SK-N-SH (cell line): ENCODE results near the gene LSR. TPM values are rescaled to one million over a fixed set of nuclear protein-coding genes. Genes with fewer than 3 reads are reported as not detected.

ENCODE experiments used
- CTCF ChIA-PET: fragments of 300-600, 350-600 bp; formaldehyde crosslinking; extraction: SDS; loops from one replicate; lab custom pipeline; 2021; lab: Yijun Ruan, JAX
- POLR2A ChIA-PET: fragments of 350-600 bp; sonication (Branson Sonifier 250); formaldehyde crosslinking; extraction: SDS; loops from one replicate; lab custom pipeline; 2020; ENCODE audit warnings: antibody characterized with exemption, inconsistent platforms; lab: Yijun Ruan, JAX
- DNase-seq: peaks from one replicate; pipeline ENCODE4 v3.0.0; 2012
- H2AFZ ChIP-seq: fragments of 200-600 bp; sonication (generic); 2 replicates; pipeline ENCODE4 v1.8.1; 2016; ENCODE audit warnings: antibody characterized with exemption, mild to moderate bottlenecking, low read depth
- H3F3A ChIP-seq: fragments of 200-600 bp; sonication (generic); replicated peaks from 2 replicates; pipeline ENCODE3; 2016; ENCODE audit warnings: antibody characterized with exemption, mild to moderate bottlenecking; ENCODE audit not compliant: insufficient read depth
- H3K27ac ChIP-seq, 2 experiments: fragments of 200-500 bp in 1 of 2; fragments of 200-600 bp in 1 of 2; sonication (Bioruptor generic) in 1 of 2; sonication (generic), shearing (Covaris generic) in 1 of 2; 2 replicates each; pipeline versions ENCODE4 v1.5.1 to v1.6.1; 2014 to 2016; ENCODE audit warnings: low read depth in 2 of 2, inconsistent platforms in 1 of 2, low read length in 1 of 2, mild to moderate bottlenecking in 1 of 2, mixed read lengths in 1 of 2
- H3K27me3 ChIP-seq: fragments of 200-600 bp; sonication (generic), shearing (Covaris generic); 2 replicates; pipeline ENCODE4 v1.6.1; 2016; ENCODE audit warnings: mixed run types; ENCODE audit not compliant: insufficient read depth
- H3K36me3 ChIP-seq, 2 experiments: fragments of 200-500 bp in 1 of 2; fragments of 200-600 bp in 1 of 2; sonication (Bioruptor generic) in 1 of 2; sonication (generic) in 1 of 2; replicated peaks in 1 of 2; 2 replicates each; pipeline versions ENCODE3 to v1.5.1; 2014 to 2016; ENCODE audit warnings: low read length in 1 of 2, mild to moderate bottlenecking in 1 of 2; ENCODE audit not compliant: insufficient read depth in 2 of 2, control insufficient read depth in 1 of 2
- H3K4me1 ChIP-seq, 2 experiments: fragments of 200-500 bp in 1 of 2; fragments of 200-600 bp in 1 of 2; sonication (Bioruptor generic) in 1 of 2; sonication (generic), shearing (Covaris generic) in 1 of 2; 2 replicates each; pipeline versions ENCODE4 v1.5.1 to v1.6.1; 2014 to 2016; ENCODE audit warnings: low read depth in 1 of 2, low read length in 1 of 2, mixed run types in 1 of 2; ENCODE audit not compliant: insufficient read depth in 2 of 2, control insufficient read depth in 1 of 2
- H3K4me2 ChIP-seq: fragments of 200-600 bp; sonication (generic), shearing (Covaris generic); 2 replicates; pipeline ENCODE4 v1.6.1; 2017; ENCODE audit warnings: mixed run types
- H3K4me3 ChIP-seq, 2 experiments: fragments of 200-500 bp in 1 of 2; fragments of 200-600 bp in 1 of 2; sonication (Bioruptor generic) in 1 of 2; sonication (generic), shearing (Covaris generic) in 1 of 2; 2 replicates each; pipeline versions ENCODE4 v1.5.1 to v1.8.1; 2014 to 2016; ENCODE audit warnings: low read depth in 2 of 2, inconsistent platforms in 1 of 2, low read length in 1 of 2, mild to moderate bottlenecking in 1 of 2, mixed read lengths in 1 of 2, moderate library complexity in 1 of 2
- H3K79me2 ChIP-seq: fragments of 200-600 bp; sonication (generic); 2 replicates; pipeline ENCODE4 v1.8.1; 2017; ENCODE audit warnings: mild to moderate bottlenecking; ENCODE audit not compliant: insufficient read depth
- H3K9ac ChIP-seq: fragments of 200-600 bp; sonication (generic); 2 replicates; pipeline ENCODE4 v1.6.1; 2017; ENCODE audit warnings: mixed run types
- H3K9me2 ChIP-seq: fragments of 200-600 bp; sonication (generic); 2 replicates; pipeline ENCODE4 v1.6.1; 2017; ENCODE audit warnings: mixed run types
- H3K9me3 ChIP-seq: fragments of 200-600 bp; sonication (generic); 2 replicates; pipeline ENCODE4 v1.6.1; 2017; ENCODE audit warnings: mixed run types, mild to moderate bottlenecking, moderate library complexity
- H4K20me1 ChIP-seq: fragments of 200-600 bp; sonication (generic); 2 replicates; pipeline ENCODE4 v1.6.1; 2017; ENCODE audit warnings: mild to moderate bottlenecking, mixed run types; ENCODE audit not compliant: insufficient read depth
- CHD2 ChIP-seq: fragments of 150-350 bp; IDR thresholded peaks from 2 replicates; pipeline ENCODE4 v1.6.1; 2018; ENCODE audit warnings: low read length; ENCODE audit not compliant: partially characterized antibody
- ELF1 ChIP-seq: IDR thresholded peaks from 2 replicates; pipeline ENCODE4 v1.4.0; 2012
- FOSL2 ChIP-seq: IDR thresholded peaks from 2 replicates; pipeline ENCODE4 v1.4.0; 2012; ENCODE audit warnings: low read depth, mild to moderate bottlenecking, moderate library complexity, borderline replicate concordance
- FOXM1 ChIP-seq: IDR thresholded peaks from 2 replicates; pipeline ENCODE4 v1.4.0; 2012; ENCODE audit warnings: low read depth, mild to moderate bottlenecking
- GABPA ChIP-seq: IDR thresholded peaks from 2 replicates; pipeline ENCODE4 v1.4.0; 2012; ENCODE audit warnings: low read depth, mild to moderate bottlenecking
- GATA2 ChIP-seq: sonication (generic); formaldehyde crosslinking; IDR thresholded peaks from 2 replicates; pipeline ENCODE4 v1.5.0; 2020; ENCODE audit warnings: mild to moderate bottlenecking, missing genetic modification reagents
- JUND ChIP-seq: IDR thresholded peaks from 2 replicates; pipeline ENCODE4 v1.4.0; 2012
- MEF2A ChIP-seq: IDR thresholded peaks from 2 replicates; pipeline ENCODE4 v1.4.0; 2012; ENCODE audit warnings: low read depth, borderline replicate concordance
- NFIC ChIP-seq: IDR thresholded peaks from 2 replicates; pipeline ENCODE4 v1.4.0; 2012; ENCODE audit warnings: borderline replicate concordance
- NRF1 ChIP-seq: IDR thresholded peaks from 2 replicates; pipeline ENCODE4 v1.6.1; 2012; ENCODE audit warnings: low read depth, mild to moderate bottlenecking, low read length
- POLR2AphosphoS5 ChIP-seq: IDR thresholded peaks from 2 replicates; pipeline ENCODE4 v1.6.1; 2012; ENCODE audit warnings: low read depth, low read length
- RCOR1 ChIP-seq: fragments of 150-350 bp; IDR thresholded peaks from 2 replicates; pipeline ENCODE4 v1.6.1; 2017; ENCODE audit warnings: antibody characterized with exemption, low read length
- REST ChIP-seq: IDR thresholded peaks from 2 replicates; pipeline ENCODE4 v1.6.1; 2012; ENCODE audit warnings: mild to moderate bottlenecking, low read depth, low read length, moderate library complexity
- RFX5 ChIP-seq: IDR thresholded peaks from 2 replicates; pipeline ENCODE4 v1.6.1; 2012; ENCODE audit warnings: mild to moderate bottlenecking, improper control_type of control experiment, low read length
- SIN3A ChIP-seq: IDR thresholded peaks from 2 replicates; pipeline ENCODE4 v1.6.1; 2012; ENCODE audit warnings: low read depth, mild to moderate bottlenecking, low read length, moderate library complexity, borderline replicate concordance
- SMC3 ChIP-seq: IDR thresholded peaks from 2 replicates; pipeline ENCODE4 v1.6.1; 2012; ENCODE audit warnings: low read depth, low read length, improper control_type of control experiment
- TAF1 ChIP-seq: IDR thresholded peaks from 2 replicates; pipeline ENCODE4 v1.6.1; 2012; ENCODE audit warnings: low read depth, mild to moderate bottlenecking, low read length, moderate library complexity, borderline replicate concordance
- TCF12 ChIP-seq: IDR thresholded peaks from 2 replicates; pipeline ENCODE4 v1.4.0; 2012
- TEAD4 ChIP-seq: IDR thresholded peaks from 2 replicates; pipeline ENCODE4 v1.4.0; 2012; ENCODE audit warnings: mild to moderate bottlenecking, borderline replicate concordance; ENCODE audit not compliant: insufficient read depth
- ZBTB33 ChIP-seq: IDR thresholded peaks from 2 replicates; pipeline ENCODE4 v1.4.0; 2012; ENCODE audit warnings: low read depth, borderline replicate concordance
- WGBS: methylation state at CpG from one replicate; pipeline ENCODE4 v1.1.6; 2017; ENCODE audit warnings: low lambda C conversion rate; 5-methylcytosine and 5-hydroxymethylcytosine counted together
- polyA plus RNA-seq, 3 experiments: library from polyadenylated mRNA; depleted of rRNA; stranded (reverse); fragments of >200 nt; gene quantifications; 2 replicates each; pipeline ENCODE4 v1.2.3, GENCODE V29; 2012

LSR gene
- polyA plus RNA-seq, 1 of the 3 experiments (the other 2 are of a cell fraction) = 0.62 TPM

- POLR2A ChIA-PET = no interaction called here
- no peaks in the 10 kb centered on the region for H3K9me3 ChIP-seq
- H3K4me2 ChIP-seq = no peak overlapping the region
- no peak for TF ChIP-seq RCOR1
- no peak for TF ChIP-seq MEF2A
- no peak for TF ChIP-seq ELF1
- TF ChIP-seq TAF1 = no peak
- TF ChIP-seq JUND = no peak
- no peak for TF ChIP-seq RFX5
- no peak for TF ChIP-seq POLR2AphosphoS5
- TF ChIP-seq, all 33 proteins: peak for 0
- Histone ChIP-seq H3K9me2 (no peaks in the 10 kb centered on the region), H3K4me1 (peaks cover 8 to 9% of the 10 kb centered on the region in 2 experiments; a peak in 2 of 4 replicates), H4K20me1 (no peaks in the 10 kb centered on the region), H3K27ac (no peak overlapping the region), H3K4me3 (no peak overlapping the region), H3K27me3 (no peaks in the 10 kb centered on the region), H3K36me3 (no peaks in the 10 kb centered on the region), H3K9ac (no peak overlapping the region), H2AFZ (no peak overlapping the region), H3F3A (no peaks in the 10 kb centered on the region), H3K79me2 (no peaks in the 10 kb centered on the region)
- no peak for DNase-seq
- CTCF ChIA-PET = no interaction called here
These were observed 31.2 kb upstream of the LSR start for GRCh38 chr19:35217649-35217990.

DNA sequence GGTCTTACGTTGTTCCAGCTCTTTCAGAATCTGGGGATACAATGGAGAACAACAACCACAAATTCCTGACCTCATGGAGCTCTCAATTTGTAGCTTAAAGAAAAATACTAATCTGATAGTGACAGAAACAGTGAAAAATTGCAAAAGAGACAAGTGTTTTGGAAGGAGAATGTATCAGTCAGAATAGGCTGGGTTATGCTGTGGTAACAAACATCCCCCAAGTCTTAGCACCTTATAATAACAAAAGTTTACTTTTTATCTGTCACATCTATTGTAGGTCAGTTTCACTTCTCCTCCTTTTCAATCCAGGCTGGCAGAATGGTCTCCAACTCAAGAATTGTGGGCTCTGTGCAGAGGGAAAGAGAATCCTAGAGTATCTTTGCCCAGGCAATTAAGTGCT lies 29.8 kb upstream of the LSR start:
- Histone ChIP-seq H3K9me3 (no peaks in the 10 kb centered on the region), H3K79me2 (no peaks in the 10 kb centered on the region), H3F3A (no peaks in the 10 kb centered on the region), H3K4me2 (no peak overlapping the region), H3K4me1 (peaks cover 2 to 4% of the 10 kb centered on the region in 2 experiments; a peak in 2 of 4 replicates), H3K27ac (no peak overlapping the region), H4K20me1 (no peaks in the 10 kb centered on the region), H3K9me2 (no peaks in the 10 kb centered on the region), H3K36me3 (no peaks in the 10 kb centered on the region), H3K4me3 (no peak overlapping the region), H3K27me3 (no peaks in the 10 kb centered on the region; the same call in 1 of the 2 replicates), H3K9ac (no peak overlapping the region), H2AFZ (no peak overlapping the region)
- 0% methylated on average over 1 of the region's 1 CpG for WGBS
- ChIA-PET CTCF (interaction anchor here (0.9 kb wide), 1 partner anchor 276 kb away, joined by 3 read pairs; no protein-coding TSS in a partner anchor), POLR2A (no interaction called here)
- no peak for TF ChIP-seq REST
- TF ChIP-seq FOXM1 = no peak
- TF ChIP-seq ZBTB33 = no peak
- TF ChIP-seq NRF1 = no peak
- no peak for TF ChIP-seq TCF12
- no peak for TF ChIP-seq GABPA
- no peak for TF ChIP-seq SIN3A
- TF ChIP-seq GATA2 = no peak
- no peak for TF ChIP-seq FOSL2
- TF ChIP-seq SMC3 = no peak
- TF ChIP-seq ELF1 = no peak
- TF ChIP-seq CHD2 = no peak
- TF ChIP-seq TAF1 = no peak
- TF ChIP-seq TEAD4 = no peak
- no peak for TF ChIP-seq NFIC
- no peak for DNase-seq
